ENCODE data around the gene PRKCB. TPM values are rescaled to one million over a fixed set of nuclear protein-coding genes. Genes with fewer than 3 reads are reported as not detected.
"Not testable (repeated sequence)": the region's sequence is repeated elsewhere in the genome, so short reads cannot be mapped to it uniquely, and the experiment has no call there.

Gene PRKCB
- total RNA-seq, 1 donor from 2014 or later, result 1.0 TPM

DNA sequence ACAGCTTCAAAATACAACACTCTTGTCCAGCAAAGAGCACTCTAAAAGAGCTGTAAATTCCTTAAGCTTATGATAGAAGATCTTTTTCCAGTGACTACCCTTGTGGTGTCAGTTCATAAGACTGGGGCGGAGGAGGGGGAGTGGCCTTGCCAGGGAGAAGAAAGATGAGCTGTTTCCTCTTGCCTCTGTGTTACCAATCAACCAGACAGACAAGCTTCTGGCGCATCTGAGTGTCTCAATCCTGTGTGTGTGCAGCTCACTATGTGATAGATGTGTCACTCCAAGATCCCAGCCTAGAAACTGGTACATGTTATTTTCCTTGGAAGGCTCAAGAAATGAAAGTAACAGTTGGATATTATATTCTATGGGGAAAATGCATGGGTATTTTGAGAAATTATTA lies 253.0 kb downstream of the PRKCB start:
- H3K4me1 ChIP-seq (ENCODE audit: control insufficient read depth in 3 of 3, insufficient read depth in 3 of 3, low read length in 3 of 3), result no peaks in the 10 kb centered on the region

DNA sequence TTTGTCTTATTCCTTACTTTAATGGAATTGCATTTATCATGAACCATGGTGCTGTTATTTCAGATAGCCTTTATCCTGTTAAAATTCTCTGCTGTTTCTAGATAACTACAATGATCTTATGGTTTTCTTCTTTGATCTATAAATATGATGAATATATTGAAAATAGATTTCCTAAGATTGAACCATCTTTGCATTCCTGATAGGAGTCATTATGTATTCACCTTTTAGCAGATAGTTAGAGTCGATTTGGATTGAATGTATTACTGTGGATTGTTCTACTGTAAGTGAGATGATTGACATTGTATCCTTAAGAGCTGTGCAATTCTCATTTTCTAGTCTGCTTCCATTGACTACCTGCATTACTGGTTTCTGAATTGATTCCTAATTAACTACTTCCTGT lies 255.3 kb downstream of the PRKCB start:
- Histone ChIP-seq H3K27me3 (ENCODE audit: control insufficient read depth in 3 of 3, insufficient read depth in 3 of 3, low read length in 3 of 3) (no peaks in the 10 kb centered on the region), H3K9me3 (ENCODE audit: control insufficient read depth in 3 of 3, low read length in 3 of 3) (no peaks in the 10 kb centered on the region), H3K36me3 (ENCODE audit: control insufficient read depth in 3 of 3, insufficient read depth in 3 of 3, low read length in 3 of 3) (no peaks in the 10 kb centered on the region)

More for the DNA sequence above, 253.0 kb downstream of the PRKCB start:
- H3K9ac ChIP-seq (ENCODE audit: low read depth in 1 of 3, low read length in 3 of 3), result no peak overlapping the region
- no peak overlapping the region for H3K4me3 ChIP-seq (ENCODE audit: low read length in 3 of 3)
- H3K27me3 ChIP-seq (ENCODE audit: control insufficient read depth in 3 of 3, insufficient read depth in 3 of 3, low read length in 3 of 3), result peaks cover 0 to 2% (median 0%) of the 10 kb centered on the region in 3 donors
- H3K9me3 ChIP-seq (ENCODE audit: control insufficient read depth in 3 of 3, low read length in 3 of 3), result no peaks in the 10 kb centered on the region
- no peaks in the 10 kb centered on the region for H3K36me3 ChIP-seq (ENCODE audit: control insufficient read depth in 3 of 3, insufficient read depth in 3 of 3, low read length in 3 of 3)
- no peak overlapping the region for H3K27ac ChIP-seq (ENCODE audit: low read depth, low read length)

DNA sequence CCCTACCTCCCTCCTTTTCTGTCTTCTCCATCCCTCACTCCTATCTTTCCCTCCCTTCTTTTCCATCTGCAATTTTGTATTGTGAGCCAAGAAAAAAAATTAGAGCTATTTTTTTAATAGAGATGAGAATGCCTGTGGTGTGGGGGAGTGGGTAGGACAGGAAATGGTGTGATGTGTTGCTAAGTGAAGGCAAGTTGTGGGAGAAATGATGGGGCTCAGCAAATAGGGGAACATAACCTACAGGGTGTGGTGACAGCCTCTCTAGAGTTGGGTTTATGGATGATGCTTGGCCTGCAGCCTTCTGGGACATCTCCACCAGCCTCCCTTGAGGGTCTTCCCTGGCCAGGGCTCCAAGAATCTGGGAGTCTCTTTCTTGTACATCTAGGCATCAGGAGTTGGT lies 257.3 kb downstream of the PRKCB start:
- Histone ChIP-seq H3K36me3 (ENCODE audit: control insufficient read depth in 3 of 3, insufficient read depth in 3 of 3, low read length in 3 of 3) (no peaks in the 10 kb centered on the region), H3K27me3 (ENCODE audit: control insufficient read depth in 3 of 3, insufficient read depth in 3 of 3, low read length in 3 of 3) (no peaks in the 10 kb centered on the region), H3K9ac (ENCODE audit: low read depth in 1 of 3, low read length in 3 of 3) (no peak overlapping the region), H3K4me1 (ENCODE audit: control insufficient read depth in 3 of 3, insufficient read depth in 3 of 3, low read length in 3 of 3) (no peaks in the 10 kb centered on the region), H3K27ac (ENCODE audit: low read depth, low read length) (no peak overlapping the region), H3K4me3 (ENCODE audit: low read length in 3 of 3) (no peak overlapping the region), H3K9me3 (ENCODE audit: control insufficient read depth in 3 of 3, low read length in 3 of 3) (no peaks in the 10 kb centered on the region)

More for the DNA sequence above, 255.3 kb downstream of the PRKCB start:
- H3K4me1 ChIP-seq (ENCODE audit: control insufficient read depth in 3 of 3, insufficient read depth in 3 of 3, low read length in 3 of 3), result no peaks in the 10 kb centered on the region
- no peak overlapping the region for H3K4me3 ChIP-seq (ENCODE audit: low read length in 3 of 3)
- no peak overlapping the region for H3K27ac ChIP-seq (ENCODE audit: low read depth, low read length)
- H3K9ac ChIP-seq (ENCODE audit: low read depth in 1 of 3, low read length in 3 of 3), result no peak overlapping the region

DNA sequence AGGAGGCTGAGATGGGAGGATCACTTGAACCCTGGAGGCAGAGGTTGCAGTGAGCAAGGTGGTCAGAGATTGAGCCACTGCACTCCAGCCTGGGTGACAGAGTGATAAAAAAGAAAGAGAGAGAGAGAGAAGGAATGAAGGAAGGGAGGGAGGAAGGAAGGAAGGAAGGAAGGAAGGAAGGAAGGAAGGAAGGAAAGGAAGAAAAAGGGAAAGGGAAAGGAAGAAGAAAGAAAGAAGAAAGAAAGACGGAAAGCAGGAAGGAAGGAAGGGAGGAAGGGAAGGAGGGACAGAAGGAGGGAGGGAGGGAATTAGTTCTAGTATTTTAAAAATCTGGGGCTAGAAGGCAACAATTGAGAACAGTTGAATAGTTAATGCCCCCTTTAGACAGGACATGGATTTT lies 258.9 kb downstream of the PRKCB start:
- Histone ChIP-seq H3K4me3 (ENCODE audit: low read length in 3 of 3) (no peak overlapping the region), H3K9ac (ENCODE audit: low read depth in 1 of 3, low read length in 3 of 3) (no peak overlapping the region), H3K36me3 (ENCODE audit: control insufficient read depth in 3 of 3, insufficient read depth in 3 of 3, low read length in 3 of 3) (no peaks in the 10 kb centered on the region), H3K27me3 (ENCODE audit: control insufficient read depth in 3 of 3, insufficient read depth in 3 of 3, low read length in 3 of 3) (no peaks in the 10 kb centered on the region), H3K27ac (ENCODE audit: low read depth, low read length) (no peak overlapping the region), H3K4me1 (ENCODE audit: control insufficient read depth in 3 of 3, insufficient read depth in 3 of 3, low read length in 3 of 3) (no peaks in the 10 kb centered on the region), H3K9me3 (ENCODE audit: control insufficient read depth in 3 of 3, low read length in 3 of 3) (no peaks in the 10 kb centered on the region)

DNA sequence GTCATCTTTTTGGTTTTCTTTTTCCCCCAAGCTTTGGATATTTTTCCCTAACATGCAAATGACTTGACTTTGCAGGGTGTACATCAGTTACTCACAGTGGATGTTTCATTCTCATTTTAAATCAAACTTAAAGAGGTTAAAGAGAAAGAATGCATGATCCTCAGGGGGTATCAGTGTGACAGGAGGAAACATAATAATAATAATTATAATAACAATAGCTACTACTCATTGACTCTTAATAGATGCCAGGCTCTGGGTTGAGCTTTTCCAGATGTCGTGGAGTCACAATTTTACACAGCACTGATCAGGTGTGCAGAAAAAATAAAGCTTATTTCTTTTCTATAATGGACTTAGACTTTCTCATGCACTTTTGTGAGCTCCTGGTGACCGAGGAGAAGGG lies 263.1 kb downstream of the PRKCB start:
- Histone ChIP-seq H3K27me3 (ENCODE audit: control insufficient read depth in 3 of 3, insufficient read depth in 3 of 3, low read length in 3 of 3) (no peaks in the 10 kb centered on the region), H3K4me1 (ENCODE audit: control insufficient read depth in 3 of 3, insufficient read depth in 3 of 3, low read length in 3 of 3) (no peaks in the 10 kb centered on the region), H3K9ac (ENCODE audit: low read depth in 1 of 3, low read length in 3 of 3) (no peak overlapping the region)

DNA sequence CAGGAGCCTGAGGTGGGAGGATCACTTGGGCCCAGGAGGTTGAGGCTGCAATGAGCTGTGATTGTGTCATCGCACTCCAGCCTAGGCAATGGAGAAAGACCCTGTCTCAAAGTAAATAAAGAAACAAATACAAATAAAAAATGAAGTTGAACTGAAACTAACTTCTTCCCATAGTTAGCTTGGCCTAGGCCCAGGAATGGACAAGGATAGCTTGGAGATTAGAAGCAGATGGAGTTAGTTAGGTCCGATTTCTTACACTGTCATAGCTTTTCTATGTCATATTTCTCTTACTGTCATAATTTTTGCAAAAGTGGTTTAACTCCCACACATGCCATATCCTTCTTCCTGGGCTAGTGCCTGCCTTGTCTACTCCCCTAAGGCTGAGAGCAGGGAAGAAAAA lies 265.6 kb downstream of the PRKCB start:
- no peak overlapping the region for H3K27ac ChIP-seq (ENCODE audit: low read depth, low read length)
- no peak overlapping the region for H3K9ac ChIP-seq (ENCODE audit: low read depth in 1 of 3, low read length in 3 of 3)
- no peaks in the 10 kb centered on the region for H3K27me3 ChIP-seq (ENCODE audit: control insufficient read depth in 3 of 3, insufficient read depth in 3 of 3, low read length in 3 of 3)
- no peaks in the 10 kb centered on the region for H3K9me3 ChIP-seq (ENCODE audit: control insufficient read depth in 3 of 3, low read length in 3 of 3)
- no peak overlapping the region for H3K4me3 ChIP-seq (ENCODE audit: low read length in 3 of 3)
- no peaks in the 10 kb centered on the region for H3K36me3 ChIP-seq (ENCODE audit: control insufficient read depth in 3 of 3, insufficient read depth in 3 of 3, low read length in 3 of 3)
- no peaks in the 10 kb centered on the region for H3K4me1 ChIP-seq (ENCODE audit: control insufficient read depth in 3 of 3, insufficient read depth in 3 of 3, low read length in 3 of 3)

More for the DNA sequence above, 263.1 kb downstream of the PRKCB start:
- Histone ChIP-seq H3K4me3 (ENCODE audit: low read length in 3 of 3) (no peak overlapping the region), H3K27ac (ENCODE audit: low read depth, low read length) (no peak overlapping the region), H3K36me3 (ENCODE audit: control insufficient read depth in 3 of 3, insufficient read depth in 3 of 3, low read length in 3 of 3) (no peaks in the 10 kb centered on the region), H3K9me3 (ENCODE audit: control insufficient read depth in 3 of 3, low read length in 3 of 3) (no peaks in the 10 kb centered on the region)

GRCh38 chr16:24102209-24102660 lies 266.5 kb downstream of the PRKCB start:
- Histone ChIP-seq H3K36me3 (ENCODE audit: control insufficient read depth in 3 of 3, insufficient read depth in 3 of 3, low read length in 3 of 3) (no peaks in the 10 kb centered on the region), H3K4me3 (ENCODE audit: low read length in 3 of 3) (no peak overlapping the region), H3K9ac (ENCODE audit: low read depth in 1 of 3, low read length in 3 of 3) (no peak overlapping the region), H3K27ac (ENCODE audit: low read depth, low read length) (no peak overlapping the region), H3K4me1 (ENCODE audit: control insufficient read depth in 3 of 3, insufficient read depth in 3 of 3, low read length in 3 of 3) (no peaks in the 10 kb centered on the region), H3K9me3 (ENCODE audit: control insufficient read depth in 3 of 3, low read length in 3 of 3) (no peaks in the 10 kb centered on the region), H3K27me3 (ENCODE audit: control insufficient read depth in 3 of 3, insufficient read depth in 3 of 3, low read length in 3 of 3) (no peaks in the 10 kb centered on the region)

GRCh38 chr16:24105471-24105870 lies 269.7 kb downstream of the PRKCB start:
- not testable (repeated sequence) for H3K36me3 ChIP-seq (ENCODE audit: control insufficient read depth in 3 of 3, insufficient read depth in 3 of 3, low read length in 3 of 3); H3K27me3 ChIP-seq (ENCODE audit: control insufficient read depth in 3 of 3, insufficient read depth in 3 of 3, low read length in 3 of 3); H3K4me1 ChIP-seq (ENCODE audit: control insufficient read depth in 3 of 3, insufficient read depth in 3 of 3, low read length in 3 of 3); H3K27ac ChIP-seq (ENCODE audit: low read depth, low read length); H3K4me3 ChIP-seq (ENCODE audit: low read length in 3 of 3); H3K9me3 ChIP-seq (ENCODE audit: control insufficient read depth in 3 of 3, low read length in 3 of 3); H3K9ac ChIP-seq (ENCODE audit: low read depth in 1 of 3, low read length in 3 of 3)

GRCh38 chr16:24108090-24108489 lies 272.3 kb downstream of the PRKCB start:
- not testable (repeated sequence) for H3K4me3 ChIP-seq (ENCODE audit: low read length in 3 of 3); H3K36me3 ChIP-seq (ENCODE audit: control insufficient read depth in 3 of 3, insufficient read depth in 3 of 3, low read length in 3 of 3); H3K9me3 ChIP-seq (ENCODE audit: control insufficient read depth in 3 of 3, low read length in 3 of 3); H3K27me3 ChIP-seq (ENCODE audit: control insufficient read depth in 3 of 3, insufficient read depth in 3 of 3, low read length in 3 of 3); H3K27ac ChIP-seq (ENCODE audit: low read depth, low read length); H3K9ac ChIP-seq (ENCODE audit: low read depth in 1 of 3, low read length in 3 of 3); H3K4me1 ChIP-seq (ENCODE audit: control insufficient read depth in 3 of 3, insufficient read depth in 3 of 3, low read length in 3 of 3)

DNA sequence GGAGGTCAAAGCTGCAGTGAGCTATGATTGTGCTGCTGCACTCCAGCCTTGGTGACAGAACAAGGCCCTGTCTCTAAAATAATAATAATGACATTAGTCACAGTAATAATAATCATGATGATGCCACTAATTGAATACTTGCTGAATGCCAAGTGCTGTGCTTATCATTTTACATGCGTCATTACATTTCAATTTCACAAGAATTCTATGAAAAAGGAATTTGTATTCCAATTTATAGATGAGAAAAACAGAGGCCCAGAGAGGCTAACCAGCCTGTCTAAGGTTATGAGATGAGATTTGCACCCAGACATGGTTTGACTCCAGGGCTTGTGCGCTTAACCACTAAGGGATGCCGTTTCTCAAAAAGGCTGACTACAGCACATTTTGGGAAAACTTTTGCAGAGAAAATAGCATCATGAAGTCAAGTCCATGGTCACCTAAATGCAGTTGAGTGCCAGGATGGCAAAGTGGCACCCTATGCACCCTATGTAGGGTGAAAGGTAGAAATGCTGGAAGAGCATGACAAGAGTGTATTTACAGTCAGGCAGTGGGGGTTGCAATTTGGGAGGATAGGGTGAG lies 276.0 kb downstream of the PRKCB start:
- no peaks in the 10 kb centered on the region for H3K36me3 ChIP-seq (ENCODE audit: control insufficient read depth in 3 of 3, insufficient read depth in 3 of 3, low read length in 3 of 3)
- H3K4me1 ChIP-seq (ENCODE audit: control insufficient read depth in 3 of 3, insufficient read depth in 3 of 3, low read length in 3 of 3), result no peaks in the 10 kb centered on the region
- H3K9ac ChIP-seq (ENCODE audit: low read depth in 1 of 3, low read length in 3 of 3), result no peak overlapping the region
- no peak overlapping the region for H3K27ac ChIP-seq (ENCODE audit: low read depth, low read length)
- H3K27me3 ChIP-seq (ENCODE audit: control insufficient read depth in 3 of 3, insufficient read depth in 3 of 3, low read length in 3 of 3), result no peaks in the 10 kb centered on the region
- H3K4me3 ChIP-seq (ENCODE audit: low read length in 3 of 3), result no peak overlapping the region
- no peaks in the 10 kb centered on the region for H3K9me3 ChIP-seq (ENCODE audit: control insufficient read depth in 3 of 3, low read length in 3 of 3)
